Stomach (tissue), 4 donors: Measurements from ENCODE around the gene SMOC2.

Source experiments
- EP300 ChIP-seq: sonication (generic); formaldehyde crosslinking; IDR thresholded peaks from one replicate; pipeline ENCODE4 v1.6.1; 2017; ENCODE audit warnings: antibody characterized with exemption
- POLR2AphosphoS5 ChIP-seq, 3 donors: sonication (generic); formaldehyde crosslinking; IDR thresholded peaks; one replicate each; pipeline ENCODE4 v1.6.1; 2016; ENCODE audit warnings: antibody characterized with exemption in 3 of 3
- TF ChIP-seq, protein P1 (sequence below), 7 experiments: fragments of 450-650 bp in 4 of 7; fragments of 200-600 bp in 3 of 7; sonication (generic) in 3 of 7; IDR thresholded peaks; one replicate each; pipeline ENCODE4 v1.5.1; 2016 to 2019; ENCODE audit warnings: antibody characterized with exemption in 7 of 7, control low read depth in 2 of 7, mild to moderate bottlenecking in 1 of 7

DNA sequence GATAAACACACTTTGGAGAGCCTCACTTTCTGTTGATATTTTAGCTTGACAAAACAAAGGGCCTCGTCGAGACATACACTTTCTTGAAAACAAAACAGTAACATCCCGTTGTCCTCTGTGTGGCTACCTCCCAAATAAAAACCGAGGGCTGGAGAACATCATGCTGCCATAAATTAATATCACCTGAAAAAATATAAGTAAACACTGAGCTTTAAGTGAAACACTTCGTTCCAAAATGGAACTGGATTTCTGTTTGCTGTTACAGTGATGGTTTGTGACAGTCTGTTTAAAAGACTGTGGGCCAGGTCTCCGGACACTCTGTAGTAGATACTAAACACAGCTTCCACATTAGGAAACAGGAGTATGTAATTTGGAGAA is 187.2 kb downstream of the SMOC2 start:
- TF ChIP-seq, protein P1, sequence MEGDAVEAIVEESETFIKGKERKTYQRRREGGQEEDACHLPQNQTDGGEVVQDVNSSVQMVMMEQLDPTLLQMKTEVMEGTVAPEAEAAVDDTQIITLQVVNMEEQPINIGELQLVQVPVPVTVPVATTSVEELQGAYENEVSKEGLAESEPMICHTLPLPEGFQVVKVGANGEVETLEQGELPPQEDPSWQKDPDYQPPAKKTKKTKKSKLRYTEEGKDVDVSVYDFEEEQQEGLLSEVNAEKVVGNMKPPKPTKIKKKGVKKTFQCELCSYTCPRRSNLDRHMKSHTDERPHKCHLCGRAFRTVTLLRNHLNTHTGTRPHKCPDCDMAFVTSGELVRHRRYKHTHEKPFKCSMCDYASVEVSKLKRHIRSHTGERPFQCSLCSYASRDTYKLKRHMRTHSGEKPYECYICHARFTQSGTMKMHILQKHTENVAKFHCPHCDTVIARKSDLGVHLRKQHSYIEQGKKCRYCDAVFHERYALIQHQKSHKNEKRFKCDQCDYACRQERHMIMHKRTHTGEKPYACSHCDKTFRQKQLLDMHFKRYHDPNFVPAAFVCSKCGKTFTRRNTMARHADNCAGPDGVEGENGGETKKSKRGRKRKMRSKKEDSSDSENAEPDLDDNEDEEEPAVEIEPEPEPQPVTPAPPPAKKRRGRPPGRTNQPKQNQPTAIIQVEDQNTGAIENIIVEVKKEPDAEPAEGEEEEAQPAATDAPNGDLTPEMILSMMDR (IDR thresholded peaks at IDR 0.05), result no peak
- TF ChIP-seq EP300 (no peak), POLR2AphosphoS5 (IDR thresholded peaks at IDR 0.05) (no peak)
